IPS-18a (cell line): Measurements from ENCODE around the gene FHIT.

Experiments used
- H3K27ac ChIP-seq: one replicate; pipeline ENCODE4 v1.5.1; 2013; ENCODE audit warnings: low read length
- H3K27me3 ChIP-seq: one replicate; pipeline ENCODE4 v1.6.1; 2013; ENCODE audit warnings: mild to moderate bottlenecking, low read length; ENCODE audit not compliant: control insufficient read depth, insufficient read depth
- H3K36me3 ChIP-seq: one replicate; pipeline ENCODE4 v1.6.1; 2013; ENCODE audit warnings: low read depth, low read length; ENCODE audit not compliant: control insufficient read depth
- H3K4me1 ChIP-seq: one replicate; pipeline ENCODE4 v1.6.1; 2013; ENCODE audit warnings: low read depth, low read length; ENCODE audit not compliant: control insufficient read depth
- H3K4me3 ChIP-seq: one replicate; pipeline ENCODE4 v1.5.1; 2013; ENCODE audit warnings: low read length
- H3K9ac ChIP-seq: one replicate; pipeline ENCODE4 v1.6.1; 2013; ENCODE audit warnings: mild to moderate bottlenecking, low read length, moderate library complexity
- H3K9me3 ChIP-seq: one replicate; pipeline ENCODE4 v1.6.1; 2013; ENCODE audit warnings: low read depth, low read length; ENCODE audit not compliant: control insufficient read depth

The FHIT gene

DNA sequence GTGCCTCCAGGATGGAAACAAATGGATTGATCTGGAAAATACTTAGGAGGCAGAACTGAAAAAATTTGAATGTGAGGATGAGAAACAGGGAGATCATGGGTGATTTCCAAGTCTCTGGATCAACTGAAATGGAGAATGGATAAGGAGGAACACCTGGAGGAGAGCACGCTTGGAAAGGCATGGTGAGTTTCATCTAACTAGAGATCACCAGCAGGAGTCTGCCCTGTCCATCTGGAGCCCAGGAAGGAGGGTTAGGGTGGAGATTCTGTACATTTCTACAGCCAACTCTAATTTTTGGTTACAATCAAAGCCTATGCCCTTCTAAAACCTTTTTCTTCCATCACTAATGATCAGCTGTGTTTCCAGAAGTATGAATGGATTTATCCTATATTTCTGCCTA is 1205.6 kb downstream of the FHIT start:
- Histone ChIP-seq H3K36me3 (no peaks in the 10 kb centered on the region), H3K27ac (no peak overlapping the region), H3K4me3 (no peak overlapping the region), H3K9ac (no peak overlapping the region), H3K4me1 (no peaks in the 10 kb centered on the region), H3K27me3 (no peaks in the 10 kb centered on the region), H3K9me3 (no peaks in the 10 kb centered on the region)

- H3K36me3 ChIP-seq = no peaks in the 10 kb centered on the region
- no peak overlapping the region for H3K4me3 ChIP-seq
- H3K9me3 ChIP-seq = no peaks in the 10 kb centered on the region
- H3K4me1 ChIP-seq = no peaks in the 10 kb centered on the region
- H3K27ac ChIP-seq = no peak overlapping the region
- no peaks in the 10 kb centered on the region for H3K27me3 ChIP-seq
- H3K9ac ChIP-seq = no peak overlapping the region
Measured at GRCh38 chr3:60036803-60037202, 1214.4 kb downstream of the FHIT start.

- H3K4me1 ChIP-seq = no peaks in the 10 kb centered on the region
- no peak overlapping the region for H3K4me3 ChIP-seq
- no peaks in the 10 kb centered on the region for H3K9me3 ChIP-seq
- H3K36me3 ChIP-seq = no peaks in the 10 kb centered on the region
- no peak overlapping the region for H3K9ac ChIP-seq
- no peak overlapping the region for H3K27ac ChIP-seq
- H3K27me3 ChIP-seq = no peaks in the 10 kb centered on the region
Measured at GRCh38 chr3:60033901-60034453, 1217.3 kb downstream of the FHIT start.

DNA sequence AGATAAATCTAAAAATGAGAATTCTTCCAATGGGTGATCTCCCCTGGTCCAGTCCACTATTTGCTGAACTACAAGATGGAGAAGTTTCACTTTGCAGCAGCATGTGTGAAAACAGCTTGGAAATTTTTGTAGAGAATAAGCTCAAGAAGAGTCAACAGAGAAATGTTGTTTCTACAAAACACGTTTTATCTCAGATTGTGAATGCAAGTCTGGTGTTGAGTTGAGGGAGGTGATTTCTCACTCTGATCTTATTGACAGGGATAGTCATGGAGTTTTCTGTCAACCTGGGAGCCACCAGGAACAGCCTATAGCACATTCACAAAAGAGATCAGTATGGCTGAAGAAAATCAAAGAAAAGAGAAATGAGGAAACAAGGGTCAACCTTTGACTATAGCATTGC is 1220.3 kb downstream of the FHIT start:
- no peaks in the 10 kb centered on the region for H3K36me3 ChIP-seq
- no peaks in the 10 kb centered on the region for H3K4me1 ChIP-seq
- no peak overlapping the region for H3K27ac ChIP-seq
- H3K4me3 ChIP-seq = no peak overlapping the region
- H3K9me3 ChIP-seq = no peaks in the 10 kb centered on the region
- no peak overlapping the region for H3K9ac ChIP-seq
- no peaks in the 10 kb centered on the region for H3K27me3 ChIP-seq

- H3K27ac ChIP-seq = no peak overlapping the region
- H3K4me3 ChIP-seq = no peak overlapping the region
- H3K27me3 ChIP-seq = no peaks in the 10 kb centered on the region
- H3K9ac ChIP-seq = no peak overlapping the region
- no peaks in the 10 kb centered on the region for H3K4me1 ChIP-seq
- H3K9me3 ChIP-seq = no peaks in the 10 kb centered on the region
- no peaks in the 10 kb centered on the region for H3K36me3 ChIP-seq
Measured at GRCh38 chr3:60028233-60028632, 1223.0 kb downstream of the FHIT start.

DNA sequence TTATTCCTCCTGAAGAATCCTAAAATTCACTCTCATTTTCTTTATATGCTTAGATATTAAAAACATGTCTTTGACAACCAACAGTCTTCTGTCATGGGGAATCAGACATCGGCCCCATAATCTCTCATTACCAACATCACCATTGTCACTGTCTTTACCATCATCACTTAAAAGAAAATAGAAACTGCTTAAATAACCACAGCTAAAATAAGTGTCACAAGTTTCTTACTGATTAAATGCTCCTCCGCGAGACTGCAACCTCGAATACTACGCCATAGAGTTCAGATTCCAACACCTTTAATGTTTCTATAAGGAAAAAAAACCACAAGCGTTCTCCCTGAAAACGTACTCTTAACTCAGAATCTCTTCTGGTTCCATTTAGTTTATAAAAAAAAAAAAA is 1223.9 kb downstream of the FHIT start:
- Histone ChIP-seq H3K27ac (no peak overlapping the region), H3K9me3 (no peaks in the 10 kb centered on the region), H3K9ac (no peak overlapping the region), H3K4me3 (no peak overlapping the region), H3K27me3 (no peaks in the 10 kb centered on the region), H3K4me1 (no peaks in the 10 kb centered on the region), H3K36me3 (no peaks in the 10 kb centered on the region)

DNA sequence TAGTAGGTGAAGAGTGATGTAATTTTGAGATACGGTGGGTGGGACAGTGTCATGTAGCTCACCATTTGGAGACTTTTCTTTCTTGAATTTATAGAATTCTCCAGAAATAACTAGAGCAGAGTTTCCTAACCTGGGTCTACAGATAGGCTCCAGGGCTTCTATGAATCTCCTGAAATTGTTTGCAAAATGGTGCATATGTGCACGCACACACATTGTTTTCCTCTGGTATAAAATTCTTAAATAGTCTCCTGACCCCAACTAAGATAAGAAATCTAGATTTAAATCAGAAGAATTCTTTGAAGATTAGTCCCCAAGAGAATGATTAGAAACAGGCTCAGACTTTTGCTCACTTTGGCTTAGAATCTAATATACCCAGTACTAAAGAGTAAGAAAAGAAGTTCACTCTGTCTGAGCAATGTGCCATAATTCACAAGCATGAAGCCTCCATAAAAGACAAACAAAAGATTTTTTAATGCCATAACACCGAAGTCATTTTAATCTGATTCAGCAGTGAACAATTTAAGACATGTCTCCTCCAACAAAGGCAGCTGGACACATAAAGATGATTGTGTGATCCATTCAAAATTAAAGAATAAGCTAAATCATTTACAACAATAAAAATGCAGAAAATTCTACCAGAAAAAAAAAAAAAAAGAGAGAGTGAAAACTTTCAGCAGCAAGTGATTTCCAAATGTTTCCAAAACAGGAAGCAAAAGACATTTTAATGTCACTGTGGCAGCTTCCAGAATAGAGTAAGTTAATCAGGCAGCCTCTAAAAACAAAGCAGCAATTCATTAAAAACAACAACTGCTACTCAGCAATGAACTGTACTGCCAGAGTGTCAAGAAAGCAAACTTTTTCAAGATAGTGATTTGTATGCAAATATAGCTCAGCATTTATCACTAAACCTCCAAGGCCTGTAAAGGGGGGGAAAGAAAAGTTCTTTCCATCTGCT is 1225.9 kb downstream of the FHIT start:
- Histone ChIP-seq H3K9me3 (no peaks in the 10 kb centered on the region), H3K36me3 (no peaks in the 10 kb centered on the region), H3K27me3 (no peaks in the 10 kb centered on the region), H3K4me3 (no peak overlapping the region), H3K9ac (no peak overlapping the region), H3K27ac (no peak overlapping the region), H3K4me1 (no peaks in the 10 kb centered on the region)

GRCh38 chr3:60024400-60024799 is 1226.9 kb downstream of the FHIT start:
- H3K9ac ChIP-seq = no peak overlapping the region
- H3K36me3 ChIP-seq = no peaks in the 10 kb centered on the region
- H3K9me3 ChIP-seq = no peaks in the 10 kb centered on the region
- H3K27ac ChIP-seq = no peak overlapping the region
- no peaks in the 10 kb centered on the region for H3K27me3 ChIP-seq
- no peak overlapping the region for H3K4me3 ChIP-seq
- no peaks in the 10 kb centered on the region for H3K4me1 ChIP-seq

DNA sequence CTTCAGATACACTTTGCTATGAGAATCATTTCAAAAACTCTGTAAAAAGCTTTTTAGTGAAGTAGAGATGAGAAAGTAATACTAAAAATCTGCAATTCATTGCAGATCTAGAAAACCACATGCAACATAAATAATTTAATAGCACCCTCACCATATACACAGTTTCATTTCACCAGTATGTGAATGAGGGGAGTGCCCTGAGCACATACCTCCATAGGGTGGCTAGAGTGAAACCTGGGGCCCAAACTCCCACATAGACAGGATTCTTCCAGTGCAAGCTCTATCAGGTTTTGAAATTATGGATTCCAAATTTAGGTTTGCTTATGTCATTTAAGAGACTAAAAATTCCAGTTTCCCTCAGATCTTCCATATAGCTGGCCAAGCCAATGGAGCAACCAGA is 1228.1 kb downstream of the FHIT start:
- Histone ChIP-seq H3K27ac (no peak overlapping the region), H3K4me1 (no peaks in the 10 kb centered on the region), H3K9ac (no peak overlapping the region), H3K4me3 (no peak overlapping the region), H3K36me3 (no peaks in the 10 kb centered on the region), H3K9me3 (no peaks in the 10 kb centered on the region), H3K27me3 (no peaks in the 10 kb centered on the region)

- Histone ChIP-seq H3K9ac (no peak overlapping the region), H3K4me1 (no peaks in the 10 kb centered on the region), H3K27me3 (no peaks in the 10 kb centered on the region), H3K36me3 (no peaks in the 10 kb centered on the region), H3K27ac (no peak overlapping the region), H3K9me3 (no peaks in the 10 kb centered on the region), H3K4me3 (no peak overlapping the region)
Measured at GRCh38 chr3:60017631-60018030, 1233.6 kb downstream of the FHIT start.

- H3K4me1 ChIP-seq = peaks cover 10% of the 10 kb centered on the region
- no peak overlapping the region for H3K9ac ChIP-seq
- H3K9me3 ChIP-seq = no peaks in the 10 kb centered on the region
- no peak overlapping the region for H3K27ac ChIP-seq
- H3K36me3 ChIP-seq = no peaks in the 10 kb centered on the region
- no peak overlapping the region for H3K4me3 ChIP-seq
- no peaks in the 10 kb centered on the region for H3K27me3 ChIP-seq
Measured at GRCh38 chr3:60015032-60015705, 1236.1 kb downstream of the FHIT start.
